ENCODE measurements around the gene HLA-DQB2.

DNA sequence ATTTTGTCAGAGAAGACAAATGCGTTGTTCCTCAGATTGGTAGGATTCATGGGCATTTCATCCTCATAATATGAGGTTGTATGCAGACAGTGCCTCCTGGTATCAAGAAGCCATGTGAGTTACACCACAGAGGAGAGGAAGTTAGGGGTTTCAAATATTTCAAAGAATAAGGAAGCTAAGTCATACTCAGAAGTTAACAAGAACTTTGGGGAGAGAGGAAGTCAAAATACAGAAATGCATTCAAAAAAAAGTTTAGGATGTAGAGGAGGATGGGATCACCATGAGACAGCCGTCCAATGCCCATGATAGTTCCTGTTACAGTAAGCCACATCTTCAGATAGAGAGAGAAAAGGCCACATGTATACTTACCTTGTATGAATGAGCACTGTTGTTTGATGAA lies 31.2 kb upstream of the HLA-DQB2 start:
- no peak for TF ChIP-seq CTCF (IDR thresholded peaks at IDR 0.05; ENCODE audit: poor library complexity)
- no peak for TF ChIP-seq EZH2 (IDR thresholded peaks at IDR 0.05; ENCODE audit: borderline replicate concordance)
